HG03060 (cell line): Measurements from ENCODE around the gene OR2K2.
"Not testable (repeated sequence)": the region's sequence is repeated elsewhere in the genome, so short reads cannot be mapped to it uniquely, and the experiment has no call there.

Experiments
- ATAC-seq: cut with Tn5 transposase; IDR thresholded peaks from one replicate; pipeline ENCODE4 v1.9.1; 2021; ENCODE audit warnings: low read depth, moderate number of reproducible peaks; ENCODE audit not compliant: unreplicated experiment

The OR2K2 gene

GRCh38 chr9:111298731-111299598 is 31.1 kb downstream of the OR2K2 start:
- ATAC-seq, result no peak

GRCh38 chr9:111298111-111298510 is 31.9 kb downstream of the OR2K2 start:
- ATAC-seq, result no peak

GRCh38 chr9:111297066-111297824 is 32.8 kb downstream of the OR2K2 start:
- ATAC-seq, result no peak

- ATAC-seq, result no peak
Measured at GRCh38 chr9:111294691-111295451, 35.2 kb downstream of the OR2K2 start.

- ATAC-seq, result no peak
Measured at GRCh38 chr9:111287127-111287526, 42.9 kb downstream of the OR2K2 start.

GRCh38 chr9:111284703-111285102 is 45.3 kb downstream of the OR2K2 start:
- no peak for ATAC-seq

GRCh38 chr9:111282845-111283244 is 47.2 kb downstream of the OR2K2 start:
- ATAC-seq, result no peak

GRCh38 chr9:111280795-111281194 is 49.2 kb downstream of the OR2K2 start:
- not testable (repeated sequence) for ATAC-seq
